GM19238 (cell line): ENCODE data around the gene COQ4.

Experiments used
- DNase-seq: peaks from one replicate; pipeline ENCODE4 v3.0.0; 2011; ENCODE audit warnings: low spot score; ENCODE audit not compliant: insufficient read length

The COQ4 gene

GRCh38 chr9:128372784-128373183 is 50.1 kb downstream of the COQ4 start:
- DNase-seq, result no peak

GRCh38 chr9:128374221-128374675 is 51.6 kb downstream of the COQ4 start:
- DNase-seq, result no peak

- DNase-seq, result no peak
Measured at GRCh38 chr9:128375865-128376264, 53.2 kb downstream of the COQ4 start.

- no peak for DNase-seq
Measured at GRCh38 chr9:128382261-128382660, 59.6 kb downstream of the COQ4 start.

GRCh38 chr9:128383007-128383753 is 60.5 kb downstream of the COQ4 start:
- no peak for DNase-seq
